ENCODE measurements around the gene CLGN. TPM values are rescaled to one million over a fixed set of nuclear protein-coding genes. Genes with fewer than 3 reads are reported as not detected.

The CLGN gene
- total RNA-seq, 6 experiments from 2014 or later = 0.55 to 8.9 (median 3.6) TPM

DNA sequence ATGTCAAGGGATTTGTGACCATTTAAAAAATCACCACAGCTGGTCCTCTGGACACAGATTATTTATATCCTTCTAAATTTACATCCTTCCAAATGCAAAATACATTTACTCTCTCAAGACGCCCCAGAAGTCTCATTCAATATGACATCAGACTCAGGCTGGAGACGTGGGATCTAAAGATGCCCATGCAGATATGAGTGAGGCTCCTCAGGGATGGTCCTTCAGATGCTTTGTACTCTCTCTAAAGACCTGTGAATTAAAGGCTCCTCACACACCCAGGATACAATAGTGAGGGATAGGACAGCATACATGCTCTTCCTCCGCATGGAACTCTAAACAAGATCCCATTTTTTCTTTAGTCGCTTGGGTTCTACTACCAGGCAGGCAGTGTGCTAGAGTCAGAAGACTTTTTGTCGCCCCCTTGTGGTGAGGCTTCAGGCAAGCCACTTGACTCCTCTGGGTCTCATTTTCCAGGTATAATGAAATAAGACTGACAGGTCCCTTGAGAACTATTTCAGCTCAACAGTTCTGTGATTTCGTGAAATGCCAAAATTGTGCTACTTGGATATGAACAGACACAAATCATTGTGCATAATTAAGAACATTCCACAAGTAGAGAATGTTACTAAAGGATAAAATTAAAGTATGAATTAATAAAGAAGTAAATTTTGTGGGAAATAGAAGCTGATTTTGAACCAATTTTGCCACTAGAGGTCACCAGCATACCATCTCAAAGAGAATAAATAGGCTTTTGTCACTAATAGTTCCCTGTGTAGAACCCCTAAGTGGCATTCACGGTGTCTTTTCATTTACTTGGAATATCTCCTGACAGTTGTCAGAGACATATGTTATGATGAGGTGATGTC lies 67.7 kb downstream of the CLGN start:
- no peaks in the 10 kb centered on the region for H3K27me3 ChIP-seq
- H3K36me3 ChIP-seq = no peaks in the 10 kb centered on the region
- H3K27ac ChIP-seq = no peak overlapping the region
- 16% methylated on average over 7 of the region's 7 CpGs for WGBS (ENCODE audit: insufficient coverage, low coverage, low lambda C conversion rate, missing lambda C conversion rate)
- no peaks in the 10 kb centered on the region for H3K9me3 ChIP-seq
- ATAC-seq = peak; percentile 96 to 97 (median 97)
- no peak overlapping the region for H3K4me3 ChIP-seq
- intact Hi-C loops (cut with DNase I) = no loop called here
- DNase-seq = peak; percentile 67 to 83 (median 68)
- no peaks in the 10 kb centered on the region for H3K4me1 ChIP-seq
- TF ChIP-seq POLR2A (IDR thresholded peaks at IDR 0.05) = no peak
- TF ChIP-seq, protein P1, sequence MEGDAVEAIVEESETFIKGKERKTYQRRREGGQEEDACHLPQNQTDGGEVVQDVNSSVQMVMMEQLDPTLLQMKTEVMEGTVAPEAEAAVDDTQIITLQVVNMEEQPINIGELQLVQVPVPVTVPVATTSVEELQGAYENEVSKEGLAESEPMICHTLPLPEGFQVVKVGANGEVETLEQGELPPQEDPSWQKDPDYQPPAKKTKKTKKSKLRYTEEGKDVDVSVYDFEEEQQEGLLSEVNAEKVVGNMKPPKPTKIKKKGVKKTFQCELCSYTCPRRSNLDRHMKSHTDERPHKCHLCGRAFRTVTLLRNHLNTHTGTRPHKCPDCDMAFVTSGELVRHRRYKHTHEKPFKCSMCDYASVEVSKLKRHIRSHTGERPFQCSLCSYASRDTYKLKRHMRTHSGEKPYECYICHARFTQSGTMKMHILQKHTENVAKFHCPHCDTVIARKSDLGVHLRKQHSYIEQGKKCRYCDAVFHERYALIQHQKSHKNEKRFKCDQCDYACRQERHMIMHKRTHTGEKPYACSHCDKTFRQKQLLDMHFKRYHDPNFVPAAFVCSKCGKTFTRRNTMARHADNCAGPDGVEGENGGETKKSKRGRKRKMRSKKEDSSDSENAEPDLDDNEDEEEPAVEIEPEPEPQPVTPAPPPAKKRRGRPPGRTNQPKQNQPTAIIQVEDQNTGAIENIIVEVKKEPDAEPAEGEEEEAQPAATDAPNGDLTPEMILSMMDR (IDR thresholded peaks at IDR 0.05) = peak; percentile 65 to 88 (median 84)

DNA sequence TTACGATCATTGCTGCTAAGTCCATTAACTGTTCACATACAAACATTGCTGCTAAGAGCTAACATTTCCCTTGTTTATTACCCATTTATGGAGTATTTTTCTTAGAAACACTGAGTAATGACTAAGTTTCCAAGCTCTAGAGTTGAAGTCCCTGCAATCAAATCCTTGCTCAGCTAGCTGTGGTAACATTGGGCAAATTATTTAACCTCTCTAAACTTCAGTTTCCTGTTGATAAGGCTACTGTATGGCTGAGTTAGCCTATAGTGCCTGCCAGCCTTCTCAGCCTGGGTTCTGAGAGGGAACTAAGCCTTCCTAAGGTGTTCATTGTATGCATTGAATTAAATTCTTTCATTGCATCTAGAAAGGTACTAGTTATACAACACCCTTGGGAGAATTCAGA lies 69.2 kb downstream of the CLGN start:
- TF ChIP-seq, protein P1 (IDR thresholded peaks at IDR 0.05) = no peak
- no peak for TF ChIP-seq POLR2A (IDR thresholded peaks at IDR 0.05)
- Histone ChIP-seq H3K27me3 (no peaks in the 10 kb centered on the region), H3K9me3 (no peaks in the 10 kb centered on the region), H3K36me3 (no peaks in the 10 kb centered on the region), H3K4me3 (no peak overlapping the region), H3K4me1 (no peaks in the 10 kb centered on the region), H3K27ac (no peak overlapping the region)
- 0% methylated on average over 1 of the region's 1 CpG for WGBS (ENCODE audit: insufficient coverage, low coverage, low lambda C conversion rate, missing lambda C conversion rate)
- DNase-seq (no peak), ATAC-seq (no peak)
- intact Hi-C loops (cut with DNase I) = no loop called here

DNA sequence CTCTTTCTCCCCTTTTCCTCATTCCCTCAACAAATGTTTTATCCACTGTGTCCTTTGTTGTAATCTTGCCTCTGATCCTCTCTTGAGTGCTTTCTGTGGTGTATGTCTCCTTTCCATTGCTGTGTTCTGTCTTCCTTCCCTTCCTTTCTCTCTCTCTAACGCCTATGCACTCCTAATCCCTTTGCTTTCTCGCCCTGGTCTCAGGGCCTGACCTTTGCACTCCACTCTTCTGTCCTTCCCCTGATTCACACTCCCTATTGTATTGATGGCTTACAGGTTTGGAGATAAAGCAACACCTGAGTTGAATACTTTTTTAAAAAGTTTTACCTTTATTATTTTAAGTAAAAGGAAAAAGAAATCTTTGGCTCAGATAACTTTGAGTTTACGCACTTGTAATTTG lies 69.6 kb downstream of the CLGN start:
- Histone ChIP-seq H3K36me3 (no peaks in the 10 kb centered on the region), H3K9me3 (no peaks in the 10 kb centered on the region), H3K4me1 (no peaks in the 10 kb centered on the region), H3K27ac (no peak overlapping the region), H3K4me3 (no peak overlapping the region), H3K27me3 (no peaks in the 10 kb centered on the region)
- no peak for TF ChIP-seq POLR2A (IDR thresholded peaks at IDR 0.05)
- TF ChIP-seq, protein P1 (IDR thresholded peaks at IDR 0.05) = no peak
- 60% methylated on average over 3 of the region's 3 CpGs for WGBS (ENCODE audit: insufficient coverage, low coverage, low lambda C conversion rate, missing lambda C conversion rate)
- intact Hi-C loops (cut with DNase I) = no loop called here
- DNase-seq (no peak), ATAC-seq (no peak)

DNA sequence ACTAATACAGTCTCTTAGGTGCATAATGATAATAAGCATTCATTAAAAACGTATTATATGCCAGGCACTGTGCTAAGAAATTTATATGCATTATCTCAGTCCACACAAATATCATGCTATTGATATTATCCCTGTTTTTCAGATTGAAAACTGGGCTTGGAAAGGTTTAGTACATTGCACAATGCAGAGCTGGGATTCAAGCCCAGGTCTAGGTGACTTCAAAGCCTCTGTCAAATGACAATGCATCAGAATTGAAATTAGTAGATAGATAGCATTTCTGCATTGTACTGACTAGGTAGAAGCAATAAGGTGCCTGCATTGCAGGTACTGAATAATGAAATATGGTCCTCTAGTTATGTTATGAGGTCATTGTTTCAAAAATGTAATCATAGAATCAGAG lies 72.2 kb downstream of the CLGN start:
- no peaks in the 10 kb centered on the region for H3K36me3 ChIP-seq
- intact Hi-C loops (cut with DNase I) = no loop called here
- no peaks in the 10 kb centered on the region for H3K9me3 ChIP-seq
- H3K4me1 ChIP-seq = no peaks in the 10 kb centered on the region
- 33% methylated on average over 1 of the region's 1 CpG for WGBS (ENCODE audit: insufficient coverage, low coverage, low lambda C conversion rate, missing lambda C conversion rate)
- no peak overlapping the region for H3K4me3 ChIP-seq
- TF ChIP-seq POLR2A (IDR thresholded peaks at IDR 0.05) = no peak
- TF ChIP-seq, protein P1 (IDR thresholded peaks at IDR 0.05) = no peak
- H3K27me3 ChIP-seq = no peaks in the 10 kb centered on the region
- peak in 2 of 4 donors; percentile 46 to 60 for ATAC-seq
- H3K27ac ChIP-seq = no peak overlapping the region
- DNase-seq = no peak

All from right lobe of liver (tissue), 6 donors.